ENCODE measurements around the gene LAMC1.

The LAMC1 gene

GRCh38 chr1:183012301-183012994 lies 10.8 kb upstream of the LAMC1 start:
- TF ChIP-seq CTCF (IDR thresholded peaks at IDR 0.05; ENCODE audit: low read depth, low read length): no peak
- H3K4me3 ChIP-seq (ENCODE audit: low read depth, low read length): no peak overlapping the region
- DNase-seq (ENCODE audit: low read depth, low spot score): no peak
- in situ Hi-C loops (cut with HindIII; ENCODE audit: low sequenced_read_pairs): no loop called here

GRCh38 chr1:183019139-183019740 lies 4.0 kb upstream of the LAMC1 start:
- in situ Hi-C loops (cut with HindIII; ENCODE audit: low sequenced_read_pairs): no loop called here
- no peak for DNase-seq (ENCODE audit: low read depth, low spot score)
- TF ChIP-seq CTCF (IDR thresholded peaks at IDR 0.05; ENCODE audit: low read depth, low read length): no peak
- no peak overlapping the region for H3K4me3 ChIP-seq (ENCODE audit: low read depth, low read length)

GRCh38 chr1:183019860-183020259 lies 3.4 kb upstream of the LAMC1 start:
- peak; percentile 71 for DNase-seq (ENCODE audit: low read depth, low spot score)
- TF ChIP-seq CTCF (IDR thresholded peaks at IDR 0.05; ENCODE audit: low read depth, low read length): peak; percentile 35
- no peak overlapping the region for H3K4me3 ChIP-seq (ENCODE audit: low read depth, low read length)
- in situ Hi-C loops (cut with HindIII; ENCODE audit: low sequenced_read_pairs): no loop called here

- DNase-seq (ENCODE audit: low read depth, low spot score): no peak
- in situ Hi-C loops (cut with HindIII; ENCODE audit: low sequenced_read_pairs): no loop called here
- no peak for TF ChIP-seq CTCF (IDR thresholded peaks at IDR 0.05; ENCODE audit: low read depth, low read length)
- peak overlapping the region; percentile 90 for H3K4me3 ChIP-seq (ENCODE audit: low read depth, low read length)
Measured at GRCh38 chr1:183021405-183022201, 1.6 kb upstream of the LAMC1 start.

GRCh38 chr1:183022202-183023145 lies 746 bp upstream of the LAMC1 start:
- TF ChIP-seq CTCF (IDR thresholded peaks at IDR 0.05; ENCODE audit: low read depth, low read length): no peak
- H3K4me3 ChIP-seq (ENCODE audit: low read depth, low read length): peak overlapping the region; percentile 90
- peak; percentile 98 for DNase-seq (ENCODE audit: low read depth, low spot score)
- in situ Hi-C loops (cut with HindIII; ENCODE audit: low sequenced_read_pairs): no loop called here

Data from astrocyte of the spinal cord (primary cell).